Measurements from ENCODE around the gene EFR3B. TPM values are rescaled to one million over a fixed set of nuclear protein-coding genes. Genes with fewer than 3 reads are reported as not detected.
"Not testable (repeated sequence)": the region's sequence is repeated elsewhere in the genome, so short reads cannot be mapped to it uniquely, and the experiment has no call there.

EFR3B gene
- total RNA-seq, 3 donors from 2014 or later (not counting 1 experiment from before 2014, with no cell fraction given) = 0.05 TPM; not detected in 2

DNA sequence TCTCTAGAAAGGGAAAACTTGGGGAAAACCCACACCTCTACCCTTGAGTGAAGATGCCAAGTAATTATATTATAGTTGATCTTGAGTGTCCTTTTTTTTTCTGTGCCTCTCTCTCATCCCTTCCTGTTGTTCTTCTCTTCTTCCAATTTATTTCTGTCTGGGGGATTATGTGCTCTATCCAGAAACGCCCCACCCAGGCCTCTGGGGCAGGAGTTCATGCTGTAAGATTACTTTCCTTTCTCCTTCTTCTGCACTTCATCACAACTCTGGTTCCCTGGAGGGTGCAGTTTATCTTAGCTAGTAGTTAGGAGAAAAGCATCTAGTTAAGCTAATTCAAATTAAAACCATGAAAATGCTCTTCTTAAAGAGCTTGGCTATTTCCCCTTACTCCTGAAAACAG is 39.8 kb upstream of the EFR3B start:
- Mint-ChIP-seq H3K4me1 (no peaks in the 10 kb centered on the region), H3K27me3 (ENCODE audit: low read depth in 2 of 2) (peaks cover 0 to 1% of the 10 kb centered on the region in 2 donors), H3K36me3 (no peaks in the 10 kb centered on the region), H3K9me3 (no peaks in the 10 kb centered on the region), H3K27ac (no peak overlapping the region), H3K4me3 (no peak overlapping the region)
- ATAC-seq (no peak), DNase-seq (no peak)
- H3K4me1 ChIP-seq (ENCODE audit: control insufficient read depth, insufficient read depth, low read length) = no peaks in the 10 kb centered on the region
- no CpG with 5 or more reads among the region's 1 CpG for WGBS (ENCODE audit: insufficient coverage)
- no peaks in the 10 kb centered on the region for H3K9me3 ChIP-seq (ENCODE audit: control insufficient read depth, insufficient read depth, low read length)
- intact Hi-C loops (cut with micrococcal nuclease) = no loop called here
- no peaks in the 10 kb centered on the region for H3K36me3 ChIP-seq (ENCODE audit: control insufficient read depth, insufficient read depth, low read length)
- H3K4me3 ChIP-seq (ENCODE audit: low read length) = no peak overlapping the region
- no peak overlapping the region for H3K27ac ChIP-seq (ENCODE audit: low read length)
- no peaks in the 10 kb centered on the region for H3K27me3 ChIP-seq (ENCODE audit: control insufficient read depth, insufficient read depth, low read length)
- TF ChIP-seq, protein P1, sequence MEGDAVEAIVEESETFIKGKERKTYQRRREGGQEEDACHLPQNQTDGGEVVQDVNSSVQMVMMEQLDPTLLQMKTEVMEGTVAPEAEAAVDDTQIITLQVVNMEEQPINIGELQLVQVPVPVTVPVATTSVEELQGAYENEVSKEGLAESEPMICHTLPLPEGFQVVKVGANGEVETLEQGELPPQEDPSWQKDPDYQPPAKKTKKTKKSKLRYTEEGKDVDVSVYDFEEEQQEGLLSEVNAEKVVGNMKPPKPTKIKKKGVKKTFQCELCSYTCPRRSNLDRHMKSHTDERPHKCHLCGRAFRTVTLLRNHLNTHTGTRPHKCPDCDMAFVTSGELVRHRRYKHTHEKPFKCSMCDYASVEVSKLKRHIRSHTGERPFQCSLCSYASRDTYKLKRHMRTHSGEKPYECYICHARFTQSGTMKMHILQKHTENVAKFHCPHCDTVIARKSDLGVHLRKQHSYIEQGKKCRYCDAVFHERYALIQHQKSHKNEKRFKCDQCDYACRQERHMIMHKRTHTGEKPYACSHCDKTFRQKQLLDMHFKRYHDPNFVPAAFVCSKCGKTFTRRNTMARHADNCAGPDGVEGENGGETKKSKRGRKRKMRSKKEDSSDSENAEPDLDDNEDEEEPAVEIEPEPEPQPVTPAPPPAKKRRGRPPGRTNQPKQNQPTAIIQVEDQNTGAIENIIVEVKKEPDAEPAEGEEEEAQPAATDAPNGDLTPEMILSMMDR (IDR thresholded peaks at IDR 0.05) = no peak

DNA sequence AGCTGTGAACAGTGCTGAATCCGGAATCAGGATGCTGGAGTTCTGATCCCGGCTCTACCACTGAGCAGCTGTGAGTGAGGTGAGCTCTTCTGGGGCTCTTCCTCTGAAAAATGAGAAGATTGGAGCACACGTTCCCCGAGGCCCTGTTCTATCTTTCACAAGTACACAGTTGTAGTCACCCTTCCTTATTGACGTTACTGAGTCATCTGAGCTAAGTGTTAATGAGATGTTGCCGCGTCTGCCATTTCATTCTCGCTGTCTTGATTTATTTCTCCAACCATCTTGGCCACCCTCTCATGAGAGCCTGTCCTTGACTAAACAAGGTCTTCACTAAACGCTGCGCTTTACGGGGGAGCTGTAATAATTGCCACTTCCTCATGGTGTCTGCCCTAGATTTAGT is 31.9 kb upstream of the EFR3B start:
- Histone ChIP-seq H3K4me3 (ENCODE audit: low read length) (no peak overlapping the region), H3K9me3 (ENCODE audit: control insufficient read depth, insufficient read depth, low read length) (no peaks in the 10 kb centered on the region), H3K4me1 (ENCODE audit: control insufficient read depth, insufficient read depth, low read length) (no peaks in the 10 kb centered on the region), H3K27ac (ENCODE audit: low read length) (no peak overlapping the region), H3K27me3 (ENCODE audit: control insufficient read depth, insufficient read depth, low read length) (no peaks in the 10 kb centered on the region), H3K36me3 (ENCODE audit: control insufficient read depth, insufficient read depth, low read length) (no peaks in the 10 kb centered on the region)
- H3K27ac Mint-ChIP-seq = no peak overlapping the region
- no peak overlapping the region for H3K4me3 Mint-ChIP-seq
- H3K36me3 Mint-ChIP-seq = no peaks in the 10 kb centered on the region
- ATAC-seq (no peak), DNase-seq (no peak)
- 59% methylated on average over 10 of the region's 11 CpGs for WGBS (ENCODE audit: insufficient coverage)
- no peaks in the 10 kb centered on the region for H3K27me3 Mint-ChIP-seq (ENCODE audit: low read depth in 2 of 2)
- H3K9me3 Mint-ChIP-seq = no peaks in the 10 kb centered on the region
- TF ChIP-seq, protein P1 (IDR thresholded peaks at IDR 0.05) = no peak
- intact Hi-C loops (cut with micrococcal nuclease) = no loop called here
- no peaks in the 10 kb centered on the region for H3K4me1 Mint-ChIP-seq

DNA sequence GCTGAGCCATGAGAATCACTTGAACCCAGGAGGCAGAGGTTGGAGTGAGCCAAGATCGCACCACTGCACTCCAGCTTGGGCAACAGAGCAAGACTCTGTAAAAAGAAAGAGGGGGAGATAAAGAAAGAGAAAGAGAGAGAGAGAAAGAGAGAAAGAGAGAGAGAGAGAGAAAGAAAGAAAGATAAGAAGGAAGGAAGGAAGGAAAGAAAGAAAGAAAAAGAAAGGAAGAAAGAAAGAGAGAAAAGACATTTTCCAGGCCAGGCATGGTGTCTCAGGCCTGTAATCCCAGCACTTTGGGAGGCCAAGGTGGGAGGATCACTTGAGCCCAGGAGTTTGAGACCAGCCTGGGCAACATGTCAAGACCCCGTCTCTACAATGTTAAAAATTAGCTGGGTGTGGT is 30.5 kb upstream of the EFR3B start:
- H3K4me3 Mint-ChIP-seq; H3K9me3 ChIP-seq (ENCODE audit: control insufficient read depth, insufficient read depth, low read length); intact Hi-C loops (cut with micrococcal nuclease); H3K4me1 Mint-ChIP-seq; H3K36me3 Mint-ChIP-seq; H3K36me3 ChIP-seq (ENCODE audit: control insufficient read depth, insufficient read depth, low read length); H3K27me3 ChIP-seq (ENCODE audit: control insufficient read depth, insufficient read depth, low read length); H3K4me3 ChIP-seq (ENCODE audit: low read length); H3K4me1 ChIP-seq (ENCODE audit: control insufficient read depth, insufficient read depth, low read length); ATAC-seq; H3K27me3 Mint-ChIP-seq (ENCODE audit: low read depth in 2 of 2); DNase-seq; H3K27ac ChIP-seq (ENCODE audit: low read length); H3K27ac Mint-ChIP-seq; H3K9me3 Mint-ChIP-seq: not testable (repeated sequence)
- 95% methylated on average over 2 of the region's 2 CpGs for WGBS (ENCODE audit: insufficient coverage)

DNA sequence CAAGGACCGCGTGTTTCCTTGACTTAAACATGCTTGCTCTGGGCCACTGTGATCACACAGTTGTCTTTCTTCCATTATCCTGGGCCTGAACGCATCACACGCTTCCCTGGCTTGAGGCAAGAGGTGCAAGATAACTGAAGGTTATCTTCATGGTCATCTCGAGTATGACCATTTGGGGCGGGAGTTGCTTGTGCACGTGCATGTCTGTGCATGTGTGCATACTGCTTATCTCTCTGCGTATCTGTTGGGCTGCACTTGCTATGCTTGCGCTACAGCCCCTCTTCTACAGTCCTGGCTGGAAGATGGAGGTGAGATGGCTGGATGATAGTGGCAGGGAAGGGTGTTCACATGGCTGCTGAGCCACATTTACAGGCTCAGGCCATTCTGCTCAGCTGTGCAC is 27.2 kb upstream of the EFR3B start:
- H3K9me3 Mint-ChIP-seq = no peaks in the 10 kb centered on the region
- no peak for ATAC-seq
- H3K9me3 ChIP-seq (ENCODE audit: control insufficient read depth, insufficient read depth, low read length) = no peaks in the 10 kb centered on the region
- H3K36me3 Mint-ChIP-seq = no peaks in the 10 kb centered on the region
- intact Hi-C loops (cut with micrococcal nuclease) = no loop called here
- H3K27ac Mint-ChIP-seq = no peak overlapping the region
- no peak overlapping the region for H3K4me3 ChIP-seq (ENCODE audit: low read length)
- H3K4me3 Mint-ChIP-seq = no peak overlapping the region
- no peak for DNase-seq
- H3K27me3 Mint-ChIP-seq (ENCODE audit: low read depth in 2 of 2) = peaks cover 0 to 2% of the 10 kb centered on the region in 2 donors
- H3K4me1 Mint-ChIP-seq = no peaks in the 10 kb centered on the region
- TF ChIP-seq, protein P1 (IDR thresholded peaks at IDR 0.05) = no peak
- H3K27me3 ChIP-seq (ENCODE audit: control insufficient read depth, insufficient read depth, low read length) = no peaks in the 10 kb centered on the region
- 94% methylated on average over 9 of the region's 9 CpGs for whole genome bisulfite sequencing (ENCODE audit: insufficient coverage)
- no peaks in the 10 kb centered on the region for H3K36me3 ChIP-seq (ENCODE audit: control insufficient read depth, insufficient read depth, low read length)
- no peak overlapping the region for H3K27ac ChIP-seq (ENCODE audit: low read length)
- H3K4me1 ChIP-seq (ENCODE audit: control insufficient read depth, insufficient read depth, low read length) = no peaks in the 10 kb centered on the region
